DND-41 (cell line): ENCODE results near the gene FBXL19.

Experiments used
- ATAC-seq: fragments of 200-7000 bp; cut with Tn5 transposase; 3 replicates; pipeline ENCODE4 v1.9.1; 2021; ENCODE audit warnings: low read depth; ENCODE audit not compliant: insufficient read depth
- DNase-seq: peaks from one replicate; pipeline ENCODE4 v3.0.0-alpha.2; 2020
- H2AFZ ChIP-seq: 2 replicates; pipeline ENCODE4 v1.6.0; 2012; ENCODE audit warnings: low read depth, low read length
- H3K27ac ChIP-seq: 2 replicates; pipeline ENCODE4 v1.5.1; 2012; ENCODE audit warnings: low read length, inconsistent platforms
- H3K27me3 ChIP-seq: fragments of 200-600 bp; sonication (generic); 2 replicates; pipeline ENCODE4 v1.6.0; 2012; ENCODE audit warnings: low read length, mild to moderate bottlenecking, inconsistent platforms; ENCODE audit not compliant: insufficient read depth, poor library complexity
- H3K36me3 ChIP-seq: 2 replicates; pipeline ENCODE4 v1.5.1; 2012; ENCODE audit warnings: low read length, inconsistent platforms; ENCODE audit not compliant: insufficient read depth
- H3K4me1 ChIP-seq: 2 replicates; pipeline ENCODE4 v1.5.1; 2012; ENCODE audit warnings: mild to moderate bottlenecking, low read length; ENCODE audit not compliant: insufficient read depth
- H3K4me2 ChIP-seq: 2 replicates; pipeline ENCODE4 v1.6.0; 2012; ENCODE audit warnings: mild to moderate bottlenecking, moderate library complexity, low read length, inconsistent platforms; ENCODE audit not compliant: insufficient read depth
- H3K4me3 ChIP-seq, 2 experiments: fragments of 200-600 bp in 1 of 2; shearing (Covaris generic) in 1 of 2; 2 replicates each; pipeline ENCODE4 v1.5.1; 2012 to 2016; ENCODE audit warnings: inconsistent platforms in 2 of 2, low read length in 2 of 2, mild to moderate bottlenecking in 2 of 2, low read depth in 1 of 2, moderate library complexity in 1 of 2
- H3K79me2 ChIP-seq: 2 replicates; pipeline ENCODE4 v1.6.0; 2012; ENCODE audit warnings: low read length, inconsistent platforms; ENCODE audit not compliant: insufficient read depth
- H3K9ac ChIP-seq: 2 replicates; pipeline ENCODE4 v1.6.0; 2012; ENCODE audit warnings: low read depth, mild to moderate bottlenecking, inconsistent platforms, low read length, moderate library complexity
- H3K9me3 ChIP-seq: 2 replicates; pipeline ENCODE4 v1.5.1; 2012; ENCODE audit warnings: low read length, moderate library complexity, mild to moderate bottlenecking, inconsistent platforms; ENCODE audit not compliant: insufficient read depth, severe bottlenecking
- H4K20me1 ChIP-seq: 2 replicates; pipeline ENCODE4 v1.6.0; 2012; ENCODE audit warnings: low read length; ENCODE audit not compliant: insufficient read depth
- EZH2 ChIP-seq: IDR thresholded peaks from 3 replicates; pipeline ENCODE4 v1.6.1; 2012; ENCODE audit warnings: borderline replicate concordance, low read depth, mild to moderate bottlenecking, moderate library complexity, low read length, inconsistent platforms; ENCODE audit not compliant: severe bottlenecking
- TF ChIP-seq, protein P1 (sequence below): IDR thresholded peaks from 2 replicates; pipeline ENCODE4 v1.5.1; 2012; ENCODE audit warnings: borderline replicate concordance, low read length, moderate library complexity, mild to moderate bottlenecking; ENCODE audit not compliant: poor library complexity, severe bottlenecking; ENCODE audit errors: extremely low read depth

FBXL19 gene

DNA sequence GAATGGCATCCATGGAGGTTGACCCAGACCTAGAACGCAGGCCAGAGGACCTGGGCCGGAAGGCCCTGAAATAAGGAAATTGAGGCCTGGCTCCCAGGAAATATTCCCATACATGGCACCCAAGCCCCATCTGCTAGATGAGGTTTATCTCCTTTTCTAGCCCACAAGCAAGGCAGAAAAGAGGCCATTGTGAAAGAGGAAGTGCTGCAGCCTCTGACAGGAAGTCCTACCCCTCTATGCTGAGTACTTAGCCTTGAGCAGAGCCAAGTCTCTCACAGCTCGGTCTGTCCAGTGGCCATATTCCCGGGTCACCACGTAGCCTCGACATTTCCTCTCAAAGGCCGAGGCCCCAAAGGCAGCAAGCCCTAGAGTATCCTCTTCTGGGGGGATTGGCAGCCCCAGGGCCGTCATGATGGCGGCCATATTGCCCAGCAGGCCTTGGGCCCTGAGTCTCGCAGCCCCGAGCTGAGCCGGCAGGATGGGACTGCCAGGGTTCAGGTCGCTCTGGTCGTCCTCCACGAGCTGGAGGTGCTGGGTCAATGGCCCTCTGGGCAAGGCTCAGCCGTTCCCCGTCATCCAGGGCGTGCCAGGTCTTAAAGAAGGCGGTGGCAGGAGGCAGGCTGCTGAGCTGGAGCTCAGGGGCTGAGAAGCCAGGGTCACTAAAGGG lies 19.1 kb upstream of the FBXL19 start:
- no peaks in the 10 kb centered on the region for H4K20me1 ChIP-seq
- H3K27ac ChIP-seq: peak overlapping the region; percentile 96
- no peaks in the 10 kb centered on the region for H3K27me3 ChIP-seq
- peak overlapping the region in 1 of 2 experiments; percentile 26; a peak in 2 of 4 replicates for H3K4me3 ChIP-seq
- H3K4me1 ChIP-seq: peaks cover 37% of the 10 kb centered on the region
- peaks cover 2% of the 10 kb centered on the region; the same call in 1 of the 2 replicates for H3K79me2 ChIP-seq
- H3K9me3 ChIP-seq: no peaks in the 10 kb centered on the region
- peak overlapping the region; percentile 6; the same call in 1 of the 2 replicates for H3K9ac ChIP-seq
- TF ChIP-seq EZH2: no peak
- TF ChIP-seq, protein P1, sequence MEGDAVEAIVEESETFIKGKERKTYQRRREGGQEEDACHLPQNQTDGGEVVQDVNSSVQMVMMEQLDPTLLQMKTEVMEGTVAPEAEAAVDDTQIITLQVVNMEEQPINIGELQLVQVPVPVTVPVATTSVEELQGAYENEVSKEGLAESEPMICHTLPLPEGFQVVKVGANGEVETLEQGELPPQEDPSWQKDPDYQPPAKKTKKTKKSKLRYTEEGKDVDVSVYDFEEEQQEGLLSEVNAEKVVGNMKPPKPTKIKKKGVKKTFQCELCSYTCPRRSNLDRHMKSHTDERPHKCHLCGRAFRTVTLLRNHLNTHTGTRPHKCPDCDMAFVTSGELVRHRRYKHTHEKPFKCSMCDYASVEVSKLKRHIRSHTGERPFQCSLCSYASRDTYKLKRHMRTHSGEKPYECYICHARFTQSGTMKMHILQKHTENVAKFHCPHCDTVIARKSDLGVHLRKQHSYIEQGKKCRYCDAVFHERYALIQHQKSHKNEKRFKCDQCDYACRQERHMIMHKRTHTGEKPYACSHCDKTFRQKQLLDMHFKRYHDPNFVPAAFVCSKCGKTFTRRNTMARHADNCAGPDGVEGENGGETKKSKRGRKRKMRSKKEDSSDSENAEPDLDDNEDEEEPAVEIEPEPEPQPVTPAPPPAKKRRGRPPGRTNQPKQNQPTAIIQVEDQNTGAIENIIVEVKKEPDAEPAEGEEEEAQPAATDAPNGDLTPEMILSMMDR: no peak
- H3K36me3 ChIP-seq: no peaks in the 10 kb centered on the region
- ATAC-seq (no peak), DNase-seq (no peak)
- H2AFZ ChIP-seq: peak overlapping the region; percentile 86
- H3K4me2 ChIP-seq: peak overlapping the region; percentile 21; the same call in 1 of the 2 replicates

DNA sequence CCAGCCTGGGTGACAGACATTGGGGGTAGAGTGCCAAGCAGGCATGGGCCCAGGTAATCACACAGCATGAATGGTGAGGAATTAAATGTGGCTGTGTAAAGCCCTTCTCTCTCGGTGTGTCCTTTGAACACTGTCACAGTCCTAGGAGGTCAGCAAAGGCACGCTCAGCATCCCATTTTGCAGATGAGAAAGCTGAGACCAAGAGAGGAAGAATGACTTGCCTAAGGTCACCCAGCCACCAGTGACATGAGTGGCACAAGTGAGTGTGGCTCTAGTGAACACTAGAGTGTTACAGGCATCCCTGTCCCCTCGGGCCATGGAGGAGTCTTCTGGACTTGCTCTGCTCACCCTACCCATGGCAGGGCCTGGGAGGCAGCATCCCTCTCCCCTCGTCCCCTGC lies 16.3 kb upstream of the FBXL19 start:
- H3K9me3 ChIP-seq: no peaks in the 10 kb centered on the region
- H3K27ac ChIP-seq: no peak overlapping the region
- H4K20me1 ChIP-seq: no peaks in the 10 kb centered on the region
- TF ChIP-seq EZH2: no peak
- TF ChIP-seq, protein P1: no peak
- no peak for ATAC-seq
- DNase-seq: no peak
- no peak overlapping the region for H3K9ac ChIP-seq
- H3K36me3 ChIP-seq: no peaks in the 10 kb centered on the region
- H3K4me2 ChIP-seq: no peak overlapping the region
- H3K79me2 ChIP-seq: peaks cover 2% of the 10 kb centered on the region; the same call in 1 of the 2 replicates
- no peaks in the 10 kb centered on the region for H3K27me3 ChIP-seq
- no peak overlapping the region for H2AFZ ChIP-seq
- H3K4me3 ChIP-seq: no peak overlapping the region
- peaks cover 27% of the 10 kb centered on the region for H3K4me1 ChIP-seq

GRCh38 chr16:30910427-30911029 lies 12.8 kb upstream of the FBXL19 start:
- TF ChIP-seq, protein P1: no peak
- TF ChIP-seq EZH2: no peak
- Histone ChIP-seq H3K9me3 (no peaks in the 10 kb centered on the region), H3K79me2 (no peaks in the 10 kb centered on the region), H3K4me1 (no peaks in the 10 kb centered on the region), H3K36me3 (no peaks in the 10 kb centered on the region), H2AFZ (no peak overlapping the region), H3K4me3 (no peak overlapping the region), H4K20me1 (no peaks in the 10 kb centered on the region), H3K9ac (no peak overlapping the region), H3K27me3 (no peaks in the 10 kb centered on the region), H3K4me2 (no peak overlapping the region), H3K27ac (no peak overlapping the region)
- DNase-seq: no peak
- no peak for ATAC-seq
